Activated CD8-positive, alpha-beta memory T cell treated with anti-CD3 and anti-CD28 coated beads, Interleukin-2, amount 50 U/mL, for 24 hours (primary cell): Measurements from ENCODE around the gene STPG1.

Experiments used
- DNase-seq: peaks from one replicate; pipeline ENCODE4 v3.0.0-alpha.2; 2020; ENCODE audit errors: extremely low read depth

Gene STPG1

DNA sequence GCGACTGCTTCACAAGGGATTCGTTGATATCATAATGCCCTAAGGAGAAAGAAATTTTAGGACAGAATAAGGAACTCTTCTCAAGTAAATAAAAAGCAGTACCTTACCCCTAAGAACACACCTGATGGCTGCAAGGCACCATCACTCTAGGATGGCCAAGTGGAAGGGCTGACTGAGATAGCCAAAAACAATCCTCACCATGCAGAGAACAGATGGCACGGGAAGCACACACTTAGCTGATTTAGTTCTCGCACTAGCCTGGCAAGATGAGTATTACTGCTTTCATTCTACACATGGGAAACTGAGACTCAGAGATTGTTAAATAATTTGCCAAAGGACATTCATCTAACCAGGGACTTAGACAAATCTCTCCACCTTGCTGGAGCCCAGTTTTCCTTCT, 43.8 kb downstream of the STPG1 start:
- no peak for DNase-seq

DNA sequence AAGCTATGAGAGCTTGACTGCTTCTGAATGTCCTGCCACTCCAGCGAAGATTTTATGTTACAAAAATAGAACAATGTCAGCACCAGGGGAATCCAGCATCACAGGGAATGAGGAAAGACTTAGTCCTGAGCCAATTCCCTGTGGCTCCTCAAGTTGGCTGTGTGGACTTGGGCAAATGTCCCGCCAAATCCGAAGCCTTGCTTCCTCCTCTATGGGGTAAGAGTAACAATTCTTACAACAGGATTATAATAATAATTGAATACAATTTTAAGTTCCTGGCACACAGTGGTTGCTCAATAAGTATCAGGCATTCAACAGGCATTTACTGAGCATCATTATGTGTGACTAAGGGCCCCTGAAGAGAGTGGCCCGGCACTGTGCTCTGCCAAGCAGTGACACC, 44.4 kb downstream of the STPG1 start:
- DNase-seq: no peak

DNA sequence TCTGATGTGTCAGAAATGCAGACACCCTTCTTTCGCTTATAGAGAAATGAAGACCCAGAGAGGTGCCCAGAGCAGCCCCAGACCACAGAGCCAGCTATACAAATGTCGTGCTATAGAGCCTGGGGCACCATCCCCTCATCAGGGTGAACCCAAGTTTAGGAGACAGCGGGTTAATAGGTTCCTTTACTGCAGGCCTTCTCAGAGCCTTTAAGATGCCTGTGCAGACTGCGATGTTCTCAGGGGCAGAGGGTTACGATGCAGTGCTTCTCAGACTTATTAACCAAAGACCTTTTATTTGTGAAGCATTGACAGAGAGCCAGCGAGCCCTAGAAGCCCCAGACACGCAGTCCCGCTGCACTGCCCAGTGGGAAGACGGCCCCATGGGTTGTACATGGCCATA, 46.9 kb downstream of the STPG1 start:
- no peak for DNase-seq

DNA sequence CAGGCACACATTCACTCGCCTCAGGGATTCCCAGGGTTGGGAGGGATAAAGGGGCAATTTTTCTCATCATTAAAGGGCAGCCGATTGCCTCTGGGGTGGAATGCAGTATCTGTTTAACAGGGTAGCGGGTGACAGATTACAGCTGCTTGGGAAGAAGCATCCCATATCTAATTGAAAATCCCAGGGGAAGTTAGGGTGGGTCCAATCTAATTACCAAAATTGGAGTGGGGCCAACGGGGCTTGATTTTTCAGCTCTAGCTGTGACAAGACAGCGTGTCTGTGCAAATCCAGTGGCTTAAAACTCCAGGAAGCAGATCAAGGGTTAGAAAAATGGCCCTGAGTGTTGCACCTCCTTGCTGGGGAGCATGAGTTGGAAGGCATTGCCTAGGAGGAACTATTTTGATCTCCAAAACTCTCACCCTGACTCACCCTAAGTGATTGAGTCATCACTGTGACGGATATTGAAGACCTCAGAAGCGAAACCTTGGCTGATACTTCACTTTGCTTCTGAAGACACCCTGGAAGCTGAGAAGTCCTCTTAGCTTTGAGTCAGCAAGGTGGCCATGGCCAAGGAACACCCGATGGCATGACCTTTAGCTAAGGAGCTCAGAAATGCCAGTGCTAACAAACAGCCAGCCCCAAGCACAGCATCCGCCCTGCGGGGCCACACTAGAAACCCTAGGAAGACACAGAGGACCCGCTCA, 48.5 kb downstream of the STPG1 start:
- DNase-seq: no peak

DNA sequence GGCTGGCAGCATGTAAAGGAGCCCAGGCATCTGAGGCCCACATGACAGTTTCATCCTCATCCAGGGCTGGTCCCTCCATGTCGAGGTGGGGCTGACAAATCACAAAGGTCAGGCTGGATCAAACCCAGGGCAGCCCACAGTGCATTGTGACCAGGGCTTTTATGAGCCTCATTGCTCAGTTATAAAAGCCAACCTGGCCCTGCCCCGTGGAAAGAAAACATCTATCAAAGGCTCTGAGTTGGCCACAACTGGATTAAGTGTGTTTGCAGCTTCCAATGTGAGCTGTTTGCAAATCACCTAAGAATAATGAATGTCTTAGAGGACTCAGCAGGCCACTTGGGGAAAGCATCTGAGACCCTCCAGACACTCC, 49.0 kb downstream of the STPG1 start:
- no peak for DNase-seq

DNA sequence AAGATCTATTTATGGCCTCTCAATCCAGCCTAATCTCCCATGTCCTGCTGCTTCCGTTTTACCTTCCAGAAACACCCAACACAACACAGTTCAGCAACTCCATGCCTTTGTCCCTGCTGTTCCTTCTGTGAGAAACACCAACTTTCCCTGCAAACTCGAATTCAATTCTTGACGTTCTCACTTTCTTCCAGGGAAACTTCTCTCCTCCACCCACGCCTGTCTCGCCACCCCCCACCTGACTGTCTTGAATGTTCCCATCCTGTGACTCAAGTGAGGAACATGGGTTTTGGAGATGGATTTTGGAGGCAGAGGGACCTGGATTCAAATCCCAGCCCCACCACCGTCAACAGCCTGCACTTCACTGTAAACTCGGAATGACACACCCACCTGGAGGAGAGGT, 49.6 kb downstream of the STPG1 start:
- no peak for DNase-seq

DNA sequence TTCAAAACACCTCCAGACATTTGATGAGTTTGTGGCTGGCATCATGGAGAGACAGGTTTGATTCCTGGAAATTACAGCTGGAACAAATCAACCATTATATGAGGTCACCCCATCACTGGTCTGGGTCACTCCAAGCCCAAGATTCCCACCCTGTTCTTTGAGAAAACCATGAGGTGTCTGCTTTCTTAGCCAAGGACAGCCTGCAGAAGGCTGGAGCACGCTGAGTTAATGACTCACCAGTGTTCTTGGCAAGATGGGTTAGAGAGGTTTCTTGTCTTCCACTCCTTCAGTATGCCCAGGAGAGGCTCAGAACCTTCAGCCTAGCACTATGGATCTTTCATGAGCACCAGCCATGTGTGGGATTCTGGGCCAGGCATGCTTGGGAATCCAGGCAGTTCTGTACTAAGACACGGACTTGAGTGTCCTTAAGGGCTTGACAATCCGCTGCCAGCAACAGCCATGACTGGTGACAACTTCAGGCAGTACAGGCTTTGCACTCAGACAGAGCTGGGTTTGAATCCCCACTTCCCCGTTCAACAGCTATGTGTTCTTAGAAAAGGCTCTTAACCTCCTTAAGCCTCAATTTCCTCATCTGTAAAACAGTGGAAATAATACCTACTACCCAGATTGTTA, 50.5 kb downstream of the STPG1 start:
- no peak for DNase-seq

DNA sequence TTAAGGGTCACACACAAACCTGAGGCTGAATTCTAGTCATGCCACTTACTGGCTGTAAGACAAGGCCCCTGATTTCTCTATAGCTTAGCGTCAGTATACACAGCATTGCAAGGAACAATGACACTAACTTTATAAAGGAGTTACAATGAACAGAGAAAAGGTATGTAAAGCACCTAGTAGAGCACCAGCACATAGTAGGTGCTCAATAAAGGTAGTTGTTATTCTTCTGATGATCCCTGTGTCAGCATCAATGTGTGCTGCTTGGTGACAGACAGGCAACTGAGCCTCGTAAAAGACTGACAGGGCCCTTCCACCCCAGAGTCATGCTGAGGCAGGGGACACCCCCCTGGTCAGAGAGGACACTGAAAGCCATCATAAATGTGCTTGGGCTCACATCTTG, 51.2 kb downstream of the STPG1 start:
- DNase-seq: no peak

DNA sequence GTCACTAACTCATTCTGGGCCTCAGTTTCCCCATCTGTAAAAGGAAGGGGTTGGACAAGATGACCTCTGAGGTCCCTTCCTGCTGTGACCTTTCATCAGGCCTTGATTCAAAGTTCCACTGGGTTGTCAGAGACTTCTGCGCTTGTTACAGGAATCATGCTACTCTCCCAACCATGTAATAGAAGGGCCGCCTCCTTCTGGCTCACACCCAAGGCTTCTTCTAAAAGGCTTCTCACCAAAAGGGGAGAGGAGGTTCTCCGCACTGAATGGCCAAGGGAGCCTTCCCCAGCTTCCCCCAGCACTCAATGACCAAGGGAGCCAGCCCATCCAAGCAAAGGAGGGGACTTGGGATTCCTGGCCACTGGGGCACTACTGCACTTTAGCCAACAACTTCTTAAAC, 51.8 kb downstream of the STPG1 start:
- no peak for DNase-seq

DNA sequence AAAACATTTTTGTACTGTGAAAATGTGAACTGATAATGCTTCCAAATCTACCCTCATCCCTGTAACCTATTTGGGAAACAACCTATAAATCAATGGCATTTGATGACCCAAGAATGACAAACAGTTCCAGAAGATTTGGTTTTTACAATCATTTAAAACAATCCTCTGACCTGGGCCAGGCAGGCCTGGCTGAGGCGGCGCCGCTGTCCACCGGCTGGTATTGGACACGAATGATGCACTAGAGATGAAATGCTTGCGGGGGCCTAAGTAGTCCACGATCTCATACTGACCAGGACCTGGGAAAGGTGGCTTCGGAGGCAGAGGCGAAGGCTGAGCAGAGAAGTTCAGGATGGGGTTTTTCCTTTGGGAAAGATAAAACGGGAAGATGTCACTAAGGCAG, 52.9 kb downstream of the STPG1 start:
- no peak for DNase-seq

DNA sequence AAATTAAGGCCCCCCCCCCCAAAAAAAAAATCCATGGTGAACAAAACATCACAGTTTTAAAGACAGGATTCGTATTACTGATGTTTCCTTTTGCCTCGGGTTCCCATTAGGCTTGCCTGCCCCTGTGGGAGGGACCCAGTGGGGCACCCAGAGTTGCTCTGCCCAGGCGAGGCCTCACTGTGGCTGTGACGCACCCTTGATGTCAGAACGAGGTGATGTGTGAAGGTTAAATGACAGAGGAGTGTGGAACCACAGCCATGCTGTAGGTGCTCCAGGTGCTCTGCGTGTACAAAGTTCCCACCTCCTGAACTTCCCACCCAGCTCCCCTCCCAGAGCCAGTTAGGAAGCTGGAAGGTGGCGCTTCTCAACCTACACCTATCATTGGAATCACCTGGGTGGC, 56.5 kb downstream of the STPG1 start:
- no peak for DNase-seq

DNA sequence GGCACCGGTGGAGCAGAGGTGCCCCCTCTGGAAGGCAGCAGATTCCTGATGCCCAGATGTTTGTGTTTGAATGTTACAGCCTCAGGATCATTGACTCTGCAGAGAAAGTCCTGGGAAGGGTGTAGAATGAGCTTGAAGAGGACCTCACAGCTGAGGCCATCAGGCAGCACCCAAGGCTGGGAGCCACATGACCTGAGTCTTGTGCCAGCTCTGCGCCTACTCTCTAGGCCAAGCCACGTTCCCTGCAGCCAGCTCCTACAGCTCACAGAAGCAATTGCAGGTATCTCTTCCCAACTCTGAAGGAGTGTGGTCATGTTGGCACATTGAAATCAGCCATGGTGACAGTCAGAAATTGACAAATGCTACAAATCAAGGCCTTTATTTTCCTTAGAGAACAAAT, 58.1 kb downstream of the STPG1 start:
- DNase-seq: no peak

DNA sequence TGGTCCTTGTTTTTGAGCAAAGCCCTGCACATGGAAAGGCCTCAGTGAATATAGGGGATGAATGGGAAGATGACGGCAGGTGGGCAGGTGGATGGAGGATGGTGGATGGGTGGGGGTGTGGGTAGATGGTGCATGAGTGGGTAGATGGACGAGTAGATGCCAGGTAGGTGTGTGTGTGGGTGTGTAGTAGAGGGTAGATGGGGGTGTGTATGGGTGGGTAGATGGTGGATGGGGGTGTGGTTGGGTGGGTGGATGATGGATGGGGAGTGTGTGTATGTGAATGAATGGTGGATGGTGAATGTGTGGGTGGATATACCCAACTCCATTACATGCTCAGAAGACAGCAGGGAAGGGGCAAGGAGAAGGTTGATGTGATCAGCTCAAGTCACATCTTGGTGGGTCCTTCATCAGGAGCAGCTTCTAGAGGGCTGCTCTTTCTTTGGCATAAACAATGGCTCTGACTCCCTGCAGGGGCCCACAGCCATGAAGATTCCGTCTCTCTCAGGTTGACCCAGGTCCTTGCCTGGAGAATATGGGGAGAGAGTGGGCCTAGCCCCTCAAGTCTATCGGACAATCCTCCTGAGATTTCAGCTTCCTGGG, 60.2 kb downstream of the STPG1 start:
- DNase-seq: no peak

DNA sequence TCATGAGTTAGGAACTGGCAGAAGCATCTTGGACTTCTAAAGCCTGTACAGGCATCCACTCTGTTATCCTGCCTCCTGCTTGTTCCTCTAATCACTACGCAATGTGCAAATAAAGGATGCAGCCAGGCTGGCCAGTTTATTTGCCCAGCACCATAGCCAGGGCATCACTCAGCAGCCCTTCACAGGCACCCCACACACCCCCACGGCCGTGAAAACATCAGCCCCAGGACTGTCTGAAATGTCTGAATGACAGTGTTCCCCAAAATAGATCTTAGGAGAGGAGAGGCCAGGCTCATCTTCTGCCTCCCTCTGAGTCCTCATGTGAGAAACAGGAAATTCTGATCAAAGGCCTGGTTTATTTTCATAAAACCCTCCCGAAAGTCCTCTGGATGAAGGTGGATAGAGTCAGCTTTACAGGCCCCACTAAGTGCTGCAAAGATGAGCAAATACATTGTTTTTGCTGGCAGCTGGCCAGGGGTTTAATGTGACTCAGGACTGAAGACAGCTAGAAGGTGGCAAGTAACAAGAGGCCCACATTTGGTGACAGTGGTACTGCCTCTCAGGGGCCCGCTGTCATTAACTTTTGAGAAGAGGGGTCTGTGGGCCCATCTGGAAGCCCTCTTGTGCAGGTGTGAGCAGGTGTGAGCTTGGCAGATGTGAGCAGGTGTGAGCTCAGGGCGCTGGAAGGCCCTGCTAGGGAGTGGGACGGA, 61.5 kb downstream of the STPG1 start:
- no peak for DNase-seq

DNA sequence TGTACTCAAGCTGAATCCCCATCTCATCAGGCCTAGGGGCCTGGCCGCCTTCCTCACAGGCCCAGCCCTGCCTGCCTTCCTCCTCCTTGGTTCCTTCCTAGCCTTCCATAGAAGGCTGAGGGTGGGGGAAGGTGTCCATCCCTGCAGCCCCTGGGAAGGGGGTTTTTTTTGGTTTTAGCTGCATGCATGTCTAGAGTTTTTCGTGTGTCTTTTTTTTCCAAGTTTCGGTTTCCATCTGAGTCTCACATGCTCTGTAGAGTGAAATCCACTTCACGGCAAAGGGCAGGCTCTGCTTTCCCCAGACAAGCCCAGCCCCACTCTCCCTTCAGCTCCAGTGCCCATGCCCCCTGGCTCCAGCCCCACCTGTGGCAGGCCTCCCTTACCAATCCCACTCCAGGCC, 62.3 kb downstream of the STPG1 start:
- DNase-seq: no peak

DNA sequence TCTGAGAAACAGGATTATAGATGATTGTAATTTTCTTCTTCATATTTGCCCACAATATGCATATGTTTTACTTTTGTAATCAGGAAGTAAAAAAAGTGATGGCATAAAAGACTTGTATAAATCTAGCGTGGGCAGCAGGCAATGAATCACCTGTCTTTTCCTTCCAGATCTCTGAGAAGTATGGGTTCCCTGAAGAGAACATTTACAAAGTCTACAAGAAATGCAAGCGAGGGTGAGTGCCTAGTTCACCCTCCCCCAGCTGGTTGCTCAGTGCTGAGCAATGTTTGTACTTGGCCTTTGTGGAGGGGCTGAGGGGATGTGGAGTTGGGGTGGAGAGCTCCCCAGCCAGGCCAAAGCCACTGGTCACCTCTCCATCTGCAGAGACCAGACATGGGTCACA, 63.7 kb downstream of the STPG1 start:
- no peak for DNase-seq

DNA sequence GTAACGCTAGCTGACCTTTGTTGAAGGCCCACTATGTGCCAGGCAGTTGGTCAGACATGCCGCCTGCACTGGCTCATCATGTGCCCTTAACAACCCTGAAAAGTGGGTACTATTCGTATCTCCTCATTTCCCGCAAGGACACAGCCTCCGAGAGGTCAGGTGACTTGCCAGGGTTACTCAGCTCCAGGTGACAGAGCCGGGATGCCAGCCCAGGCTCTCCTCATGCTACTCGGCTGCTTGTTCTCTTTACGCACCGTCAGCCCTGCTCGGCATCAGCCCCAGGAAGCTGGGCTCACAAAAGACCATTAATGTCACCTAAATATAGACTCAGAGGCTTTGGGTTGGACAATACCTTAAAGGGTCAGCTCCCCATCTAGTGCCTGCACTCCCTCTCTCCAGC, 65.4 kb downstream of the STPG1 start:
- no peak for DNase-seq

DNA sequence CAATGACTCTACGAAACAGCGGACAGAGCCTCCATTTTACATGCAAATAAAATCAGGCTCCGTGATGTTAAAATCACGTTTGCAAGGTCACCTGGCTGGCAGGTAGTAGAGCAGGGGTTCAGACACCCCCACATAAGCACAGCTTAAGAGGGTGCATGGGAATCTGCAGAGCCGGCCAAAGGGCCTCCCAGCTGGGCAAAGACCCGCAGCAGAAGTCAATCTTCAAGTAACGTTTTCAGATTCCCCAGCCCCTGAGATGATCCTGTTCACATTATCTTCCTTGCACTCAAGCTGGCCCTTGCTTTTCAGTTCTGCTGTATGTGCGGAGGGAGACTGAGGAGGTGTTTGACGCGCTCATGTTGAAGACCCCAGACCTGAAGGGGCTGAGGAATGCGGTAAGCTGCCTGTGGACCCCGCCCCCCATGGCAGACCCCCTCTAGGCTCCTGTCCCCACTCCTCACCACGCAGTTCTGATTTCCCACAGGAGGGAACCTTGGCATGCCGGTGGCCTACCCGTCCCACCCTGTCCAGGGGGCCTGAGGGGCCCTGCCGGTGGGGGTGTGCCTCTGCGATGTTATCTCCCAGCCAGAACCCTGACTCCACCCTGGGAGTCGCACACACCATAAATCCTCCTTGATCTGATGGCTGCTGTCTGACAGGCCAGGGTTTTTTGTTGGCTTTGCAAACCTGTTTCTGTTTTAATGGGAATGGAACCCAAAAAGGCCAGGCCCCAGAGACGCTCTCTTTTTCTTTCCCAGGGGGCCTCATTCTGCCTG, 66.2 kb downstream of the STPG1 start:
- no peak for DNase-seq

DNA sequence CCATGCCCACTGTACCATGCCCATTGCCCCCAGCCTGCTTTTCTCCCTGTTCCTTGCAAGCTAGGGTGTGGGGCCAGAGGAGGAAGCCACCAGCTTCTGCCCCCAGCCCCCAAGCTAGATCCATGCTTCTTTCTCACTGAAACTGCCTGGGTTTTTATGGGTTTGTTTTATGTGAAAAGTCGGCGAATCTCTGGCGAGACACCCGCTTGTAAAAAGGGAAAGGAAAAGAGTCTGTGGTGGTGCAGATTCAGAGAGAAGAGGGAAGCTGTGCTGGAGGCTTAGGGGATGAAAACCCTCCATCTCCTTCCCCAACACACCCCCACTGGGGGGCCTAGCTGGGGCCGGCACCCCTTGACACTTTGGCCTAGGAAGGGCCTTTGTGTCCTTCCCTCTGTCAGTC, 68.2 kb downstream of the STPG1 start:
- DNase-seq: no peak

DNA sequence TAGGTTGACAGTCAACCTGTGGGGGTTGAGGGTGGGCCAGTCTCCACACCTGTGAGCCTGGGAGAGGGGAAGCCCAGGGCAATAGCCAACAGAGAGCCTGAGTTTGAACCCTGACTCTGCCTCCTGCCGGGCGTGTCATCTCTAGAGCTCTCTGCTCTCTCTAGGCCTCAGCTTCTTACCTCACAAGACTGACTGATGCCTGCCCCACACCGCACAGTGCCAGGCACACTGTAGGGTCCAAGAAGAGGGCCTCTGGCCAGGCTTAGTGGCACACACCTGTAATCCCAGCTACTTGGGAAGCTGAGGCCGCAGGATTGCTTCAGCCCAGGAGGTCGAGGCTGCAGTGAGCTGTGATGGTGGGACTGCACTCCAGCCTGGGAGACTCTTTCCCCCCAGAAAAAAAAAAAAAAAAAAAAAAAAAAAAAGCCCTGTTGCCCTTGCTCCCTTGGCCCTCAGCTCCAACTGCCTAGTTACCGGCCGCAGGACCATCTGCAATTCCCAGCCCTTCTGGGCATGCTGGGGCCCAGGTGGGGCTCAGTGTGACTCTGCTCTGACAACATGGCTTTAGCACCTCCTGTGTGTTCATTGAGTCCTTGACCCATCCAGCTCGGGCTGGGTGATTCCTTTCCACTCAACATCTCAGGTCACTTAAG, 69.4 kb downstream of the STPG1 start:
- DNase-seq: no peak

DNA sequence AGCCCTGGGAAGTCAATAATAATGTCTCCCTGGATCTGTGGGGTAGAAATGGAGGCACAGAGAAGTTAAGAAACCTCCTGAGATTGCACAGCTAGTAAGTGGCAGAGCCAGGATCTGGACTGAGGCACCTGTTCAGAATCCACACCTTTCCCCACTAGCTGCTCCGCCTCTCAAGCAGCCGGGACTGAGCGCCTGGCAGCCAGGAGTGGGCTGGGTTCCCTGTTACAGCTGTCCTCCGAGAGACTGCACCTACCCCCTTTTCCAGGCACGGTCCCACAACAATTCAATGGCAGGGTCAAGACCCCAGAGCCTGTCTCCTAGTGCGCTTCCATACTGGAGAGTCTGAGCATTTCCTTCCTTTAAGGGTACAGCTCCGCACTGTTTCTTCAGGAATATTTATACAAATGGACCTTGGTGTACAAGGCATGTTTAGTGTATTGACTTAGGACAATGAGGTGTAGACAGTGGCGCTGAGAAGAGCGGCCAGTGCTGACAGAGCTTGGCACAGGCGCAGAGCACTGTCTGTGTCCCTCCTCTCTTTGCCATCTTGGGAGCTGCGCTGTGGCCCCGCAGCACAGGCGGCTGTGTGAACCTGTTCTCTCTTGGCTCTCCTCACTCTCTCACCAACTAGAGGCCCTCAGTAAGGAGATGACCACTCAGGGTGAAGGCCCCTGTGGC, 70.0 kb downstream of the STPG1 start:
- DNase-seq: no peak
